B cell (primary cell): ENCODE measurements around the gene PC. TPM values are rescaled to one million over a fixed set of nuclear protein-coding genes. Genes with fewer than 3 reads are reported as not detected.

Experiments used
- ATAC-seq: fragments of 200-7000 bp; cut with Tn5 transposase; one replicate; pipeline ENCODE4 v1.10.0; 2021; ENCODE audit warnings: low read depth, mild to moderate bottlenecking, moderate number of reproducible peaks, moderate library complexity
- CTCF ChIA-PET: fragments of 350-600 bp; sonication (Branson Sonifier 250); formaldehyde crosslinking; loops from one replicate; lab custom pipeline; 2021; ENCODE audit warnings: antibody characterized with exemption, inconsistent platforms; lab: Charles Lee
- POLR2A ChIA-PET: fragments of 350-600 bp; sonication (Branson Sonifier 250); formaldehyde crosslinking; loops from one replicate; lab custom pipeline; 2021; ENCODE audit warnings: antibody characterized with exemption; lab: Charles Lee
- DNase-seq: peaks from one replicate; pipeline ENCODE4 v3.0.0; 2013
- H2AFZ ChIP-seq: 2 replicates; pipeline ENCODE4 v1.6.1; 2012; ENCODE audit warnings: mild to moderate bottlenecking, low read depth, low read length; ENCODE audit not compliant: insufficient read depth, poor library complexity, severe bottlenecking
- H3K27ac ChIP-seq, 2 donors: 1 replicate in 1 of 2; 2 replicates in 1 of 2; pipeline ENCODE4 v1.5.1; 2012 to 2013; ENCODE audit warnings: low read length in 2 of 2, mild to moderate bottlenecking in 2 of 2, moderate library complexity in 1 of 2
- H3K27me3 ChIP-seq, 4 experiments: fragments of 200-600 bp in 1 of 4; sonication (generic) in 1 of 4; replicated peaks in 1 of 4; 1 replicate in 2 of 4; 2 replicates in 2 of 4; pipeline versions ENCODE4 v1.6.1 to v1.7.0; 2013 to 2016; ENCODE audit warnings: low read length in 3 of 4, mild to moderate bottlenecking in 2 of 4, mixed read lengths in 1 of 4, moderate library complexity in 1 of 4; ENCODE audit not compliant: insufficient read depth in 4 of 4, control insufficient read depth in 3 of 4; ENCODE audit errors: control extremely low read depth in 1 of 4
- H3K36me3 ChIP-seq, 2 experiments: replicated peaks in 1 of 2; 1 replicate in 1 of 2; 2 replicates in 1 of 2; pipeline versions ENCODE4 v1.6.1 to v1.7.1; 2013; ENCODE audit warnings: low read length in 1 of 2; ENCODE audit not compliant: insufficient read depth in 2 of 2, control insufficient read depth in 1 of 2; ENCODE audit errors: control extremely low read depth in 1 of 2, extremely low read depth in 1 of 2
- H3K4me1 ChIP-seq, 2 donors: fragments of 200-600 bp in 1 of 2; sonication (generic) in 1 of 2; 1 replicate in 1 of 2; 2 replicates in 1 of 2; pipeline versions ENCODE4 v1.5.1 to v1.6.1; 2013 to 2017; ENCODE audit warnings: low read length in 2 of 2; ENCODE audit not compliant: control insufficient read depth in 2 of 2, insufficient read depth in 2 of 2
- H3K4me2 ChIP-seq: replicated peaks from 2 replicates; pipeline ENCODE3; 2012; ENCODE audit warnings: mild to moderate bottlenecking, low read depth, low read length; ENCODE audit not compliant: poor library complexity, severe bottlenecking
- H3K4me3 ChIP-seq, 5 experiments: fragments of 200-600 bp in 1 of 5; sonication (generic) in 1 of 5; 1 replicate in 3 of 5; 2 replicates in 2 of 5; pipeline versions ENCODE4 v1.5.1 to v1.7.0; 2011 to 2016; ENCODE audit warnings: low read length in 4 of 5, mild to moderate bottlenecking in 4 of 5, low read depth in 2 of 5, control low read depth in 1 of 5, moderate library complexity in 1 of 5; ENCODE audit not compliant: insufficient read depth in 1 of 5; ENCODE audit errors: control extremely low read depth in 1 of 5, extremely low read depth in 1 of 5
- H3K79me2 ChIP-seq: fragments of 200-600 bp; sonication (generic); one replicate; pipeline ENCODE4 v1.6.0; 2016; ENCODE audit warnings: low read length; ENCODE audit not compliant: control insufficient read depth, insufficient read depth
- H3K9ac ChIP-seq: fragments of 200-600 bp; sonication (generic); 2 replicates; pipeline ENCODE4 v1.6.1; 2017; ENCODE audit warnings: mild to moderate bottlenecking, low read length, moderate library complexity
- H3K9me3 ChIP-seq, 3 donors: one replicate each; pipeline versions ENCODE4 v1.6.1 to v1.7.1; 2013; ENCODE audit warnings: low read length in 2 of 3; ENCODE audit not compliant: control insufficient read depth in 2 of 3, insufficient read depth in 1 of 3; ENCODE audit errors: control extremely low read depth in 1 of 3
- H4K20me1 ChIP-seq: 2 replicates; pipeline ENCODE4 v1.6.0; 2012; ENCODE audit warnings: mild to moderate bottlenecking, low read length; ENCODE audit not compliant: insufficient read depth, control insufficient read depth, poor library complexity, severe bottlenecking
- H3K27ac Mint-ChIP-seq: one replicate; pipeline ENCODE4 v1.8.0; 2021; ENCODE audit warnings: mixed read lengths
- H3K27me3 Mint-ChIP-seq: one replicate; pipeline ENCODE4 v1.8.0; 2021; ENCODE audit warnings: mixed read lengths
- H3K4me1 Mint-ChIP-seq: one replicate; pipeline ENCODE4 v1.8.0; 2021; ENCODE audit warnings: mixed read lengths
- H3K4me3 Mint-ChIP-seq: one replicate; pipeline ENCODE4 v1.8.0; 2021; ENCODE audit warnings: mixed read lengths
- H3K9me3 Mint-ChIP-seq: one replicate; pipeline ENCODE4 v1.8.0; 2022; ENCODE audit warnings: mixed read lengths; ENCODE audit not compliant: insufficient read depth
- CTCF ChIP-seq: fragments of 200-600 bp; IDR thresholded peaks from one replicate; pipeline ENCODE4 v1.8.0; 2022; ENCODE audit warnings: antibody characterized with exemption, mild to moderate bottlenecking
- EZH2 ChIP-seq: IDR thresholded peaks from 2 replicates; pipeline ENCODE4 v1.6.1; 2012; ENCODE audit warnings: borderline replicate concordance, low read depth, mild to moderate bottlenecking, moderate library complexity, low read length; ENCODE audit not compliant: insufficient read depth, poor library complexity, severe bottlenecking
- WGBS: methylation state at CpG from one replicate; pipeline ENCODE4 v1.1.5; 2013; ENCODE audit warnings: missing lambda C conversion rate; ENCODE audit not compliant: insufficient coverage; 5-methylcytosine and 5-hydroxymethylcytosine counted together
- intact Hi-C: fragments of 100-400 bp; cut with micrococcal nuclease; formaldehyde crosslinking; loops from one replicate; pipeline ENCODE4 v1.10.0; 2022
- polyA plus RNA-seq: library from polyadenylated mRNA; depleted of rRNA; stranded (reverse); fragments of >200 nt; gene quantifications from 2 replicates; pipeline ENCODE4 v1.2.3, GENCODE V29; 2012
- total RNA-seq, 2 donors: library from RNA; stranded (reverse); fragments of 120-200 nt in 1 of 2; gene quantifications; 1 replicate in 1 of 2; 2 replicates in 1 of 2; pipeline versions ENCODE4 v1.2.3 to v1.2.4, GENCODE V29; 2013 to 2022

The PC gene
- total and polyA plus RNA-seq, 2 donors (not counting 1 experiment from before 2014, with no cell fraction given): 1.5 to 4.4 TPM

GRCh38 chr11:66950112-66950535, 8.1 kb downstream of the PC start:
- H3K4me1 Mint-ChIP-seq: no peaks in the 10 kb centered on the region
- WGBS: 74% methylated on average over 3 of the region's 8 CpGs
- no peak overlapping the region for H3K4me2 ChIP-seq

GRCh38 chr11:66938582-66939135, 19.5 kb downstream of the PC start:
- Mint-ChIP-seq H3K9me3 (peaks cover 5% of the 10 kb centered on the region), H3K27ac (no peak overlapping the region), H3K4me1 (no peaks in the 10 kb centered on the region), H3K4me3 (no peak overlapping the region), H3K27me3 (peaks cover 14% of the 10 kb centered on the region)
- no peak overlapping the region for H2AFZ ChIP-seq
- no peaks in the 10 kb centered on the region for H4K20me1 ChIP-seq
- no peak for ATAC-seq
- no peaks in the 10 kb centered on the region for H3K36me3 ChIP-seq
- H3K79me2 ChIP-seq: no peaks in the 10 kb centered on the region
- TF ChIP-seq CTCF (no peak), EZH2 (no peak)
- H3K9ac ChIP-seq: no peak overlapping the region
- DNase-seq: no peak
- H3K27ac ChIP-seq: no peak overlapping the region
- WGBS: 100% methylated on average over 2 of the region's 5 CpGs
- ChIA-PET CTCF (no interaction called here), POLR2A (no interaction called here)
- H3K9me3 ChIP-seq: no peaks in the 10 kb centered on the region
- intact Hi-C loops: no loop called here
- H3K27me3 ChIP-seq: peaks cover 0 to 3% (median 0%) of the 10 kb centered on the region in 4 experiments
- no peaks in the 10 kb centered on the region for H3K4me1 ChIP-seq
- H3K4me2 ChIP-seq: no peak overlapping the region
- H3K4me3 ChIP-seq: no peak overlapping the region

More at GRCh38 chr11:66950112-66950535, 8.1 kb downstream of the PC start:
- H3K4me3 ChIP-seq: no peak overlapping the region
- no peak overlapping the region for H3K27ac Mint-ChIP-seq
- H2AFZ ChIP-seq: no peak overlapping the region
- no peaks in the 10 kb centered on the region for H3K79me2 ChIP-seq
- intact Hi-C loops: no loop called here
- H3K4me3 Mint-ChIP-seq: no peak overlapping the region
- H3K9ac ChIP-seq: no peak overlapping the region
- H3K9me3 Mint-ChIP-seq: no peaks in the 10 kb centered on the region
- no peaks in the 10 kb centered on the region for H3K27me3 Mint-ChIP-seq
- ChIA-PET CTCF (no interaction called here), POLR2A (no interaction called here)
- TF ChIP-seq CTCF (no peak), EZH2 (no peak)
- H3K36me3 ChIP-seq: no peaks in the 10 kb centered on the region
- H3K9me3 ChIP-seq: no peaks in the 10 kb centered on the region
- H4K20me1 ChIP-seq: no peaks in the 10 kb centered on the region
- no peak overlapping the region for H3K27ac ChIP-seq
- no peaks in the 10 kb centered on the region for H3K27me3 ChIP-seq
- DNase-seq: no peak
- no peak for ATAC-seq
- no peaks in the 10 kb centered on the region for H3K4me1 ChIP-seq
